ENCODE results near the gene CABLES2. TPM values are rescaled to one million over a fixed set of nuclear protein-coding genes. Genes with fewer than 3 reads are reported as not detected.
"Not testable (repeated sequence)": the region's sequence is repeated elsewhere in the genome, so short reads cannot be mapped to it uniquely, and the experiment has no call there.

Gene CABLES2
- total and polyA plus RNA-seq, 2 of the 4 experiments (the other 2 are of a cell fraction): 1.4 to 5.1 TPM

- H4K5ac ChIP-seq (ENCODE audit: low read depth, low read length); H3K4me2 ChIP-seq (ENCODE audit: low read depth, low read length); H4K91ac ChIP-seq (ENCODE audit: insufficient read depth, low read depth, low read length); H3K4ac ChIP-seq (ENCODE audit: low read depth, low read length); dilution Hi-C loops (cut with HindIII; ENCODE audit: low sequenced_read_pairs, unreplicated experiment); H4K20me1 ChIP-seq (ENCODE audit: insufficient read depth, low read length); DNase-seq; H2AK9ac ChIP-seq (replicated peaks; ENCODE audit: low read depth, low read length, poor library complexity); H3K14ac ChIP-seq (replicated peaks; ENCODE audit: low read depth, low read length); BruUV-seq (replicated peaks); H3K9ac ChIP-seq (ENCODE audit: low read depth, low read length); H3K27ac ChIP-seq (ENCODE audit: insufficient read depth, low read length); ATAC-seq (ENCODE audit: low read depth); in situ Hi-C loops (cut with MboI; ENCODE audit: low sequenced_read_pairs); H2BK15ac ChIP-seq (ENCODE audit: low read depth, low read length); H3K4me1 ChIP-seq (ENCODE audit: control insufficient read depth, insufficient read depth, low read length); H3K4me3 ChIP-seq (ENCODE audit: insufficient read depth, low read depth, low read length); H3K79me1 ChIP-seq (ENCODE audit: low read depth in 1 of 2, low read length in 2 of 2); POLR2A ChIA-PET (ENCODE audit: unreplicated experiment); H3K9me3 ChIP-seq (ENCODE audit: control insufficient read depth, insufficient read depth, low read length); H4K8ac ChIP-seq (ENCODE audit: low read depth in 2 of 2, low read length in 2 of 2); H3K23ac ChIP-seq (ENCODE audit: low read depth, low read length); H3K9me1 ChIP-seq (ENCODE audit: insufficient read depth, low read length); H3K56ac ChIP-seq (ENCODE audit: extremely low read depth, insufficient read depth, low read length); H2BK120ac ChIP-seq (ENCODE audit: low read depth, low read length); intact Hi-C loops (cut with micrococcal nuclease); H3K18ac ChIP-seq (ENCODE audit: low read depth, low read length); H2AFZ ChIP-seq (replicated peaks; ENCODE audit: low read length, poor library complexity); CTCF ChIA-PET; H3K36me3 ChIP-seq (ENCODE audit: control insufficient read depth, insufficient read depth, low read length); H2AK5ac ChIP-seq (ENCODE audit: low read depth, low read length); H2BK20ac ChIP-seq (ENCODE audit: low read depth, low read length); H2BK5ac ChIP-seq (ENCODE audit: low read depth, low read length, poor library complexity, severe bottlenecking): not testable (repeated sequence)
- 100% methylated on average over 2 of the region's 4 CpGs; no CpG with 5 or more reads in 1 of the 2 experiments for WGBS, 2 experiments (ENCODE audit: extremely low coverage in 2 of 2, insufficient read length in 1 of 2)
- peaks cover 34% of the 10 kb centered on the region for H3K27me3 ChIP-seq (ENCODE audit: control insufficient read depth, insufficient read depth, low read length)
Observed at GRCh38 chr20:62426059-62426348, 18.9 kb upstream of the CABLES2 start.

Data from IMR-90 (cell line).